Ovary (tissue), 3 donors: ENCODE results near the gene BOLL.
"Not testable (repeated sequence)": the region's sequence is repeated elsewhere in the genome, so short reads cannot be mapped to it uniquely, and the experiment has no call there.

Source experiments
- POLR2A ChIP-seq: fragments of 450-650 bp; IDR thresholded peaks from one replicate; pipeline ENCODE4 v1.6.1; 2017; ENCODE audit warnings: antibody characterized with exemption, mild to moderate bottlenecking, moderate library complexity
- TF ChIP-seq, protein P1 (sequence below), 3 donors: fragments of 450-650 bp in 2 of 3; fragments of 200-600 bp in 1 of 3; IDR thresholded peaks; one replicate each; pipeline versions ENCODE4 v1.5.1 to v1.8.0; 2016 to 2022; ENCODE audit warnings: antibody characterized with exemption in 3 of 3, mild to moderate bottlenecking in 1 of 3
- donor health status: DM: no; HTN: no; CAD: no.

DNA sequence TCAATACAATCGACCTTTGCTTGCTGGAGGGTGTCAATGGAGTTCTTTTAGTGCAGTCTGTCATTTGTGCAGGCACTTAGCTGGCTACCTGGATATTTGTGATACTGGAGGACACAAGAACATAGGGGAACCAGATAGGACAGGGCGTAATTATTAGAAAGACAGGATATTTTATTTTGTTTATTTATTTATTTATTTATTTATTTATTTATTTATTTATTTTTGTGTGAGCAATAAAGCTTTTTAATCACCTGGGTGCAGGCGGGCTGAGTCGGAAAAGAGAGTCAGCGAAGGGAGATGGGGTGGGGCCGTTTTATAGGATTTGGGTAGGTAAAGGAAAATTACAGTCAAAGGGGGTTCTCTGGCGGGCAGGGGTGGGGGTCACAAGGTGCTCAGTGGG, 76.0 kb downstream of the BOLL start:
- TF ChIP-seq, protein P1, sequence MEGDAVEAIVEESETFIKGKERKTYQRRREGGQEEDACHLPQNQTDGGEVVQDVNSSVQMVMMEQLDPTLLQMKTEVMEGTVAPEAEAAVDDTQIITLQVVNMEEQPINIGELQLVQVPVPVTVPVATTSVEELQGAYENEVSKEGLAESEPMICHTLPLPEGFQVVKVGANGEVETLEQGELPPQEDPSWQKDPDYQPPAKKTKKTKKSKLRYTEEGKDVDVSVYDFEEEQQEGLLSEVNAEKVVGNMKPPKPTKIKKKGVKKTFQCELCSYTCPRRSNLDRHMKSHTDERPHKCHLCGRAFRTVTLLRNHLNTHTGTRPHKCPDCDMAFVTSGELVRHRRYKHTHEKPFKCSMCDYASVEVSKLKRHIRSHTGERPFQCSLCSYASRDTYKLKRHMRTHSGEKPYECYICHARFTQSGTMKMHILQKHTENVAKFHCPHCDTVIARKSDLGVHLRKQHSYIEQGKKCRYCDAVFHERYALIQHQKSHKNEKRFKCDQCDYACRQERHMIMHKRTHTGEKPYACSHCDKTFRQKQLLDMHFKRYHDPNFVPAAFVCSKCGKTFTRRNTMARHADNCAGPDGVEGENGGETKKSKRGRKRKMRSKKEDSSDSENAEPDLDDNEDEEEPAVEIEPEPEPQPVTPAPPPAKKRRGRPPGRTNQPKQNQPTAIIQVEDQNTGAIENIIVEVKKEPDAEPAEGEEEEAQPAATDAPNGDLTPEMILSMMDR (IDR thresholded peaks at IDR 0.05) = not testable (repeated sequence)
- not testable (repeated sequence) for TF ChIP-seq POLR2A
